Erythroblast (primary cell): ENCODE results near the gene SNED1.

Experiments used
- DNase-seq, 2 experiments: peaks; one replicate each; lab custom pipeline; 2025; lab: John Stamatoyannopoulos, UW
- GATA1 ChIP-seq: IDR thresholded peaks from 2 replicates; pipeline ENCODE4 v1.6.1; 2011; ENCODE audit warnings: low read depth, mild to moderate bottlenecking, control low read depth, low read length, moderate library complexity
- POLR2A ChIP-seq: IDR thresholded peaks from 2 replicates; pipeline ENCODE4 v1.6.1; 2011; ENCODE audit warnings: mild to moderate bottlenecking, low read length

Gene SNED1

GRCh38 chr2:241072553-241073165 is 74.2 kb downstream of the SNED1 start:
- DNase-seq, result no peak
- TF ChIP-seq POLR2A (no peak), GATA1 (no peak)

GRCh38 chr2:241073166-241074064 is 75.0 kb downstream of the SNED1 start:
- DNase-seq, result no peak

GRCh38 chr2:241074065-241074818 is 75.8 kb downstream of the SNED1 start:
- no peak for DNase-seq
- TF ChIP-seq POLR2A (no peak), GATA1 (no peak)

More at GRCh38 chr2:241073166-241074064, 75.0 kb downstream of the SNED1 start:
- TF ChIP-seq POLR2A (no peak), GATA1 (no peak)

GRCh38 chr2:241074901-241075540 is 76.6 kb downstream of the SNED1 start:
- TF ChIP-seq GATA1, result no peak
- TF ChIP-seq POLR2A, result no peak
- no peak for DNase-seq

- TF ChIP-seq POLR2A, result no peak
- no peak for TF ChIP-seq GATA1
- no peak for DNase-seq
Measured at GRCh38 chr2:241080405-241081189, 82.2 kb downstream of the SNED1 start.

- no peak for DNase-seq
- no peak for TF ChIP-seq POLR2A
- no peak for TF ChIP-seq GATA1
Measured at GRCh38 chr2:241081190-241081642, 82.8 kb downstream of the SNED1 start.

GRCh38 chr2:241081643-241082340 is 83.4 kb downstream of the SNED1 start:
- DNase-seq, result no peak
- TF ChIP-seq POLR2A, result no peak
- no peak for TF ChIP-seq GATA1

GRCh38 chr2:241082341-241083090 is 84.1 kb downstream of the SNED1 start:
- no peak for TF ChIP-seq GATA1
- TF ChIP-seq POLR2A, result no peak

GRCh38 chr2:241083091-241083415 is 84.6 kb downstream of the SNED1 start:
- DNase-seq, result no peak
- TF ChIP-seq POLR2A (no peak), GATA1 (no peak)

More at GRCh38 chr2:241082341-241083090, 84.1 kb downstream of the SNED1 start:
- no peak for DNase-seq

GRCh38 chr2:241084856-241085444 is 86.5 kb downstream of the SNED1 start:
- TF ChIP-seq GATA1, result no peak
- no peak for TF ChIP-seq POLR2A
- DNase-seq, result no peak
